ENCODE data around the gene LAMC3. TPM values are rescaled to one million over a fixed set of nuclear protein-coding genes. Genes with fewer than 3 reads are reported as not detected.

Gene LAMC3
- total RNA-seq, 8 experiments from 2014 or later = 0.05 to 96.7 (median 0.35) TPM; not detected in 1

GRCh38 chr9:131085370-131086122, 76.6 kb downstream of the LAMC3 start:
- Histone ChIP-seq H3K27ac (peak overlapping the region; percentile 52 to 58), H3K4me3 (no peak overlapping the region), H3K4me1 (replicated peaks in 1 of 2) (no peaks in the 10 kb centered on the region)
- WGBS, 10 experiments = 56 to 87% (median 70%) methylated on average over 3 to 10 of the region's 23 CpGs
- in situ Hi-C loops (cut with MboI; ENCODE audit: low pct_unique_long_range_greater_than_20kb in 2 of 9, low sequenced_read_pairs in 9 of 9, unreplicated experiment in 9 of 9) = loop anchor here in 1 of 9 experiments (25.0 kb wide), 1 partner anchor 98 kb away; no protein-coding TSS in a partner anchor
- ATAC-seq (replicated peaks in 6 of 8) = no peak

GRCh38 chr9:131087354-131087893, 78.5 kb downstream of the LAMC3 start:
- no peak for ATAC-seq (replicated peaks in 6 of 8)

GRCh38 chr9:131090025-131090787, 81.2 kb downstream of the LAMC3 start:
- no peak for ATAC-seq (replicated peaks in 6 of 8)
- Histone ChIP-seq H3K27ac (peak overlapping the region in 1 of 2 donors; percentile 67), H3K4me1 (replicated peaks in 1 of 2) (no peaks in the 10 kb centered on the region), H3K4me3 (no peak overlapping the region)
- WGBS, 10 experiments = 79 to 88% (median 82%) methylated on average over 5 to 8 of the region's 13 CpGs; no CpG with 5 or more reads in 7 of the 10 experiments
- in situ Hi-C loops (cut with MboI; ENCODE audit: low pct_unique_long_range_greater_than_20kb in 2 of 9, low sequenced_read_pairs in 9 of 9, unreplicated experiment in 9 of 9) = loop anchor here in 1 of 9 experiments (25.0 kb wide), 1 partner anchor 103 kb away; no protein-coding TSS in a partner anchor

More at GRCh38 chr9:131087354-131087893, 78.5 kb downstream of the LAMC3 start:
- Histone ChIP-seq H3K4me1 (replicated peaks in 1 of 2) (no peaks in the 10 kb centered on the region), H3K27ac (peak overlapping the region; percentile 40 to 55), H3K4me3 (no peak overlapping the region)
- WGBS, 10 experiments = 50 to 100% (median 92%) methylated on average over 1 to 13 of the region's 19 CpGs; no CpG with 5 or more reads in 3 of the 10 experiments
- in situ Hi-C loops (cut with MboI; ENCODE audit: low pct_unique_long_range_greater_than_20kb in 2 of 9, low sequenced_read_pairs in 9 of 9, unreplicated experiment in 9 of 9) = loop anchor here in 1 of 9 experiments (25.0 kb wide), 1 partner anchor 100 kb away; no protein-coding TSS in a partner anchor

GRCh38 chr9:131091352-131091992, 82.5 kb downstream of the LAMC3 start:
- 17 to 100% (median 82%) methylated on average over 1 to 9 of the region's 19 CpGs; no CpG with 5 or more reads in 4 of the 10 experiments for WGBS, 10 experiments
- Histone ChIP-seq H3K27ac (peak overlapping the region; percentile 30 to 67), H3K4me3 (no peak overlapping the region), H3K4me1 (replicated peaks in 1 of 2) (no peaks in the 10 kb centered on the region)
- in situ Hi-C loops (cut with MboI; ENCODE audit: low pct_unique_long_range_greater_than_20kb in 2 of 9, low sequenced_read_pairs in 9 of 9, unreplicated experiment in 9 of 9) = loop anchor here in 1 of 9 experiments (25.0 kb wide), 1 partner anchor 104 kb away; no protein-coding TSS in a partner anchor
- no peak for ATAC-seq (replicated peaks in 6 of 8)

GRCh38 chr9:131092030-131092429, 83.1 kb downstream of the LAMC3 start:
- no peak overlapping the region for H3K4me3 ChIP-seq
- H3K4me1 ChIP-seq (replicated peaks in 1 of 2) = peaks cover 0 to 2% of the 10 kb centered on the region in 2 donors
- H3K27ac ChIP-seq = peak overlapping the region in 1 of 2 donors; percentile 67
- WGBS, 10 experiments = 67 to 93% (median 78%) methylated on average over 1 to 4 of the region's 6 CpGs; no CpG with 5 or more reads in 7 of the 10 experiments
- ATAC-seq (replicated peaks in 6 of 8) = no peak
- in situ Hi-C loops (cut with MboI; ENCODE audit: low pct_unique_long_range_greater_than_20kb in 2 of 9, low sequenced_read_pairs in 9 of 9, unreplicated experiment in 9 of 9) = loop anchor here in 1 of 9 experiments (25.0 kb wide), 1 partner anchor 105 kb away; no protein-coding TSS in a partner anchor

GRCh38 chr9:131092548-131093440, 83.8 kb downstream of the LAMC3 start:
- no peak overlapping the region for H3K4me3 ChIP-seq
- ATAC-seq (replicated peaks in 6 of 8) = peak in 1 of 8 experiments; percentile 14
- WGBS, 10 experiments = 60 to 100% (median 82%) methylated on average over 1 to 10 of the region's 24 CpGs; no CpG with 5 or more reads in 6 of the 10 experiments
- in situ Hi-C loops (cut with MboI; ENCODE audit: low pct_unique_long_range_greater_than_20kb in 2 of 9, low sequenced_read_pairs in 9 of 9, unreplicated experiment in 9 of 9) = loop anchor here in 1 of 9 experiments (25.0 kb wide), 1 partner anchor 105 kb away; no protein-coding TSS in a partner anchor
- peak overlapping the region in 1 of 2 donors; percentile 67 for H3K27ac ChIP-seq
- H3K4me1 ChIP-seq (replicated peaks in 1 of 2) = peaks cover 0 to 8% of the 10 kb centered on the region in 2 donors

GRCh38 chr9:131094015-131094414, 85.0 kb downstream of the LAMC3 start:
- H3K4me1 ChIP-seq (replicated peaks in 1 of 2) = peaks cover 0 to 18% of the 10 kb centered on the region in 2 donors
- peak overlapping the region; percentile 8 to 17 for H3K27ac ChIP-seq
- in situ Hi-C loops (cut with MboI; ENCODE audit: low pct_unique_long_range_greater_than_20kb in 2 of 9, low sequenced_read_pairs in 9 of 9, unreplicated experiment in 9 of 9) = loop anchor here in 1 of 9 experiments (25.0 kb wide), 1 partner anchor 107 kb away; no protein-coding TSS in a partner anchor
- WGBS, 10 experiments = 57 to 100% (median 83%) methylated on average over 1 to 5 of the region's 5 CpGs; no CpG with 5 or more reads in 3 of the 10 experiments
- ATAC-seq (replicated peaks in 6 of 8) = no peak
- no peak overlapping the region for H3K4me3 ChIP-seq

GRCh38 chr9:131094622-131095021, 85.6 kb downstream of the LAMC3 start:
- WGBS, 10 experiments = 0 to 93% (median 40%) methylated on average over 1 to 5 of the region's 12 CpGs; no CpG with 5 or more reads in 3 of the 10 experiments
- in situ Hi-C loops (cut with MboI; ENCODE audit: low pct_unique_long_range_greater_than_20kb in 2 of 9, low sequenced_read_pairs in 9 of 9, unreplicated experiment in 9 of 9) = loop anchor here in 1 of 9 experiments (25.0 kb wide), 1 partner anchor 107 kb away; no protein-coding TSS in a partner anchor
- peak overlapping the region in 1 of 2 donors; percentile 55 for H3K27ac ChIP-seq
- peak in 3 of 8 experiments; percentile 17 to 87 (median 77) for ATAC-seq (replicated peaks in 6 of 8)
- H3K4me1 ChIP-seq (replicated peaks in 1 of 2) = peaks cover 0 to 18% of the 10 kb centered on the region in 2 donors
- no peak overlapping the region for H3K4me3 ChIP-seq

- WGBS, 10 experiments = 0 to 80% (median 53%) methylated on average over 1 to 6 of the region's 16 CpGs; no CpG with 5 or more reads in 3 of the 10 experiments
- Histone ChIP-seq H3K4me1 (replicated peaks in 1 of 2) (peaks cover 0 to 18% of the 10 kb centered on the region in 2 donors), H3K27ac (peak overlapping the region in 1 of 2 donors; percentile 13), H3K4me3 (peak overlapping the region; percentile 32 to 69 (median 58))
- ATAC-seq (replicated peaks in 6 of 8) = no peak
- in situ Hi-C loops (cut with MboI; ENCODE audit: low pct_unique_long_range_greater_than_20kb in 2 of 9, low sequenced_read_pairs in 9 of 9, unreplicated experiment in 9 of 9) = loop anchor here in 1 of 9 experiments (25.0 kb wide), 1 partner anchor 108 kb away; no protein-coding TSS in a partner anchor
Observed at GRCh38 chr9:131095666-131096268, 86.8 kb downstream of the LAMC3 start.

GRCh38 chr9:131096269-131097125, 87.5 kb downstream of the LAMC3 start, which contains the start of gene AIF1L:
AIF1L (plus strand) TSS chr9:131096531; CDS start chr9:131096630, 99 bp downstream.
- H3K4me3 ChIP-seq = peak within 1 kb of the TSS; percentile 32 to 69 (median 58)
- 17% methylated on average over 1 of the region's 99 CpGs; no CpG with 5 or more reads in 9 of the 10 experiments for WGBS, 10 experiments
- peak within 1 kb of the TSS in 1 of 2 donors; percentile 13 for H3K27ac ChIP-seq
- peaks cover 0 to 18% of the 10 kb centered on the region in 2 donors for H3K4me1 ChIP-seq (replicated peaks in 1 of 2)
- ATAC-seq (replicated peaks in 6 of 8) = peak; percentile 9 to 85 (median 78)
- in situ Hi-C loops (cut with MboI; ENCODE audit: low pct_unique_long_range_greater_than_20kb in 2 of 9, low sequenced_read_pairs in 9 of 9, unreplicated experiment in 9 of 9) = loop anchor here in 1 of 9 experiments (25.0 kb wide), 1 partner anchor 109 kb away; no protein-coding TSS in a partner anchor

Data from motor neuron (in vitro differentiated cells).